ENCODE data around the gene PWWP2A. TPM values are rescaled to one million over a fixed set of nuclear protein-coding genes. Genes with fewer than 3 reads are reported as not detected.
A peak's percentile ranks its signal among the peaks of the same experiment; 100 is the strongest.

Gene PWWP2A
- total RNA-seq, 1 experiment from 2014 or later, result 14.7 TPM

- no peak for TF ChIP-seq ZBTB33 (IDR thresholded peaks at IDR 0.05; ENCODE audit: extremely low read depth, insufficient replicate concordance, low read length)
- no peak for TF ChIP-seq ZNF274 (IDR thresholded peaks at IDR 0.05; ENCODE audit: low read depth, low read length)
- no peak for TF ChIP-seq CBX3 (IDR thresholded peaks at IDR 0.05; ENCODE audit: low read depth)
- no peak for TF ChIP-seq TCF7L2 (IDR thresholded peaks at IDR 0.05; ENCODE audit: borderline replicate concordance, extremely low read depth, insufficient read depth, insufficient read length)
- no peak for TF ChIP-seq ATF3 (IDR thresholded peaks at IDR 0.05)
Observed at GRCh38 chr5:160166973-160167623, 47.8 kb upstream of the PWWP2A start (continued).

GRCh38 chr5:160166069-160166972, 47.1 kb upstream of the PWWP2A start:
- Histone ChIP-seq H3K9me3 (ENCODE audit: control insufficient read depth in 1 of 2, insufficient read depth in 1 of 2, low read depth in 1 of 2, low read length in 2 of 2) (no peaks in the 10 kb centered on the region), H3K4me2 (ENCODE audit: low read length) (peak overlapping the region; percentile 84), H3K79me2 (ENCODE audit: insufficient read depth, low read length) (no peaks in the 10 kb centered on the region), H4K20me1 (ENCODE audit: insufficient read depth) (no peaks in the 10 kb centered on the region), H3K36me3 (ENCODE audit: control insufficient read depth in 1 of 2, insufficient read depth in 2 of 2, low read length in 2 of 2) (no peaks in the 10 kb centered on the region), H3K4me1 (ENCODE audit: control insufficient read depth in 1 of 2, insufficient read depth in 2 of 2, low read length in 2 of 2) (peaks cover 18 to 33% of the 10 kb centered on the region in 2 experiments), H3K4me3 (replicated peaks in 1 of 2; ENCODE audit: low read depth in 1 of 2, low read length in 2 of 2) (peak overlapping the region; percentile 13 to 52; a peak in 3 of 4 replicates), H3K9me2 (ENCODE audit: insufficient read depth) (no peaks in the 10 kb centered on the region), H3K27ac (ENCODE audit: low read depth, low read length) (peak overlapping the region; percentile 78), H3K9ac (ENCODE audit: low read length) (peak overlapping the region; percentile 68), H2AFZ (ENCODE audit: low read depth, low read length, poor library complexity, severe bottlenecking) (peak overlapping the region; percentile 84), H3K27me3 (ENCODE audit: insufficient read depth, low read length) (no peaks in the 10 kb centered on the region)
- ATAC-seq, result no peak
- BruUV-seq (replicated peaks), result TSS peak; percentile 88
- CTCF ChIA-PET, result interaction anchor here (1.1 to 2.1 kb wide), 3 partner anchors 10 to 144 kb away, joined by 4 to 10 read pairs (median 6); no protein-coding TSS in a partner anchor
- POLR2A ChIA-PET, result interaction anchor here (1.2 to 1.9 kb wide), 4 partner anchors 9 to 227 kb away, joined by 3 to 6 read pairs (median 4); no protein-coding TSS in a partner anchor
- TF ChIP-seq EZH2phosphoT487 (IDR thresholded peaks at IDR 0.05; ENCODE audit: borderline replicate concordance) (no peak), REST (IDR thresholded peaks at IDR 0.05; ENCODE audit: low read depth) (no peak), EZH2 (IDR thresholded peaks at IDR 0.05) (no peak), SIN3A (IDR thresholded peaks at IDR 0.05; ENCODE audit: low read depth) (no peak), EGR1 (IDR thresholded peaks at IDR 0.05; ENCODE audit: low read depth) (no peak), YY1 (IDR thresholded peaks at IDR 0.05; ENCODE audit: extremely low read depth, insufficient replicate concordance, low read depth, low read length) (no peak)
- no peak for DNase-seq (ENCODE audit: low read depth, low spot score)
- RAD21 ChIA-PET (ENCODE audit: low non-redundant PET in 1 of 2, low total read pairs in 2 of 2, uncharacterized antibody in 2 of 2, unreplicated experiment in 2 of 2), result no interaction called here
- intact Hi-C loops (cut with micrococcal nuclease), result no loop called here

Measured in HCT116 (cell line).